Ovary (tissue), 9 donors: Measurements from ENCODE around the gene HELQ. TPM values are rescaled to one million over a fixed set of nuclear protein-coding genes. Genes with fewer than 3 reads are reported as not detected.

Experiments used
- DNase-seq, 5 donors: peaks; one replicate each; pipeline ENCODE4 v3.0.0-alpha.2; 2019 to 2020
- H3K27ac ChIP-seq, 2 donors: fragments of 200-600 bp; one replicate each; pipeline versions ENCODE4 v1.5.1 to v1.8.0; 2019 to 2022
- H3K27me3 ChIP-seq: fragments of 200-600 bp; one replicate; pipeline ENCODE4 v1.8.0; 2022
- H3K36me3 ChIP-seq: fragments of 200-600 bp; sonication (generic); one replicate; pipeline ENCODE4 v1.5.1; 2019
- H3K4me1 ChIP-seq: one replicate; pipeline ENCODE4 v1.8.1; 2013; ENCODE audit warnings: mild to moderate bottlenecking, moderate library complexity; ENCODE audit not compliant: insufficient read depth
- H3K4me3 ChIP-seq: fragments of 200-600 bp; sonication (generic); one replicate; pipeline ENCODE4 v1.5.1; 2017
- H3K9me3 ChIP-seq, 2 donors: fragments of 200-600 bp in 1 of 2; sonication (generic) in 1 of 2; one replicate each; pipeline versions ENCODE4 v1.5.1 to v1.8.1; 2013 to 2019; ENCODE audit warnings: mild to moderate bottlenecking in 1 of 2, moderate library complexity in 1 of 2
- EP300 ChIP-seq: sonication (generic); formaldehyde crosslinking; IDR thresholded peaks from one replicate; pipeline ENCODE4 v1.6.1; 2017; ENCODE audit warnings: antibody characterized with exemption
- POLR2A ChIP-seq: fragments of 450-650 bp; IDR thresholded peaks from one replicate; pipeline ENCODE4 v1.6.1; 2017; ENCODE audit warnings: antibody characterized with exemption, mild to moderate bottlenecking, moderate library complexity
- WGBS, 3 donors: extraction: QIAGEN DNeasy Blood & Tissue Kit in 1 of 3; methylation state at CpG; one replicate each; pipeline versions ENCODE4 v1.1.5 to v1.1.7; 2013 to 2017; 5-methylcytosine and 5-hydroxymethylcytosine counted together
- intact Hi-C, 4 donors: fragments of 100-400 bp; cut with DNase I; formaldehyde crosslinking; loops; one replicate each; pipeline versions ENCODE4 v1.11.0 to v1.15.1; 2022 to 2023
- polyA plus RNA-seq, 2 donors: library from polyadenylated mRNA; stranded (reverse); fragments of 200-250 nt in 1 of 2; fragments of 350-450 nt in 1 of 2; fragmentation: Illumina TruSeq in 1 of 2; extraction: RNeasy Lipid Tissue Mini Kit (QIAGEN cat#74804) in 1 of 2; gene quantifications; one replicate each; pipeline ENCODE4 v1.2.3, GENCODE V29; 2013 to 2014
- total RNA-seq, 7 donors: library from RNA; depleted of rRNA in 2 of 7; stranded (reverse); fragments of >200 nt in 2 of 7; fragmentation: NEBNext Ultra II Directional in 3 of 7; extraction: Animal tissue kit (Norgen Biotek cat#: 25700) in 3 of 7; gene quantifications; one replicate each; pipeline versions ENCODE4 v1.1.0 to v1.2.4, GENCODE V29; 2016 to 2023
- TF ChIP-seq, protein P1 (sequence below), 3 donors: fragments of 450-650 bp in 2 of 3; fragments of 200-600 bp in 1 of 3; IDR thresholded peaks; one replicate each; pipeline versions ENCODE4 v1.5.1 to v1.8.0; 2016 to 2022; ENCODE audit warnings: antibody characterized with exemption in 3 of 3, mild to moderate bottlenecking in 1 of 3
- donor health status: DM: no; HTN: no; CAD: no; lungs with moderate emphysema.
- donor health status: DM: no; HTN: no; CAD: no.
- donor health status: Bipolar disorder and iron deficiency.
- donor health status: DM: yes; HTN: yes; CAD: no.
- donor health status: DM: no; HTN: no; CAD: no.
- donor health status: DM: yes; HTN: yes; CAD: no.

HELQ gene
- total and polyA plus RNA-seq, 9 donors = 15.5 to 30.8 (median 21.8) TPM

DNA sequence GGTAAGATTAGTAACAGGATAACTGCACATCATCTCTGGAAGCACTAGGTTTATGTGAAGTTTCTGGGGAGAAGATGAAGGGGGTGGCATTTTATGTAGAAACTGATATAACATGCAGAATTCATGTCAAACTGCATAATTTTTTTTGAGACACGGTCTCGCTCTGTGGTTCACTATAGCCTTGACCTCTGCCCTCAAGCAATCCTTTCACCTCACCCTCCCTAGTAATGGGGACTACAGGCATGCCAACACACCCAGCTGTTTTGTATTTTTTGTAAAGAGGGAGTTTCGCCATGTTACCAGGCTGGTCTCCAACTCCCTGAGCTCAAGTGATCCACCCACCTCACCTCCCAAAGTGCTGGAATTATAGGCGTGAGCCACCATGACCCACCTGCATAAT is 17.8 kb upstream of the HELQ start:
- H3K36me3 ChIP-seq = no peaks in the 10 kb centered on the region
- no peaks in the 10 kb centered on the region for H3K27me3 ChIP-seq
- WGBS, 3 donors = 46 to 63% (median 57%) methylated on average over 4 of the region's 4 CpGs
- intact Hi-C loops = no loop called here
- H3K4me1 ChIP-seq = no peaks in the 10 kb centered on the region
- no peak for DNase-seq
- no peak overlapping the region for H3K27ac ChIP-seq
- H3K4me3 ChIP-seq = no peak overlapping the region
- TF ChIP-seq, protein P1, sequence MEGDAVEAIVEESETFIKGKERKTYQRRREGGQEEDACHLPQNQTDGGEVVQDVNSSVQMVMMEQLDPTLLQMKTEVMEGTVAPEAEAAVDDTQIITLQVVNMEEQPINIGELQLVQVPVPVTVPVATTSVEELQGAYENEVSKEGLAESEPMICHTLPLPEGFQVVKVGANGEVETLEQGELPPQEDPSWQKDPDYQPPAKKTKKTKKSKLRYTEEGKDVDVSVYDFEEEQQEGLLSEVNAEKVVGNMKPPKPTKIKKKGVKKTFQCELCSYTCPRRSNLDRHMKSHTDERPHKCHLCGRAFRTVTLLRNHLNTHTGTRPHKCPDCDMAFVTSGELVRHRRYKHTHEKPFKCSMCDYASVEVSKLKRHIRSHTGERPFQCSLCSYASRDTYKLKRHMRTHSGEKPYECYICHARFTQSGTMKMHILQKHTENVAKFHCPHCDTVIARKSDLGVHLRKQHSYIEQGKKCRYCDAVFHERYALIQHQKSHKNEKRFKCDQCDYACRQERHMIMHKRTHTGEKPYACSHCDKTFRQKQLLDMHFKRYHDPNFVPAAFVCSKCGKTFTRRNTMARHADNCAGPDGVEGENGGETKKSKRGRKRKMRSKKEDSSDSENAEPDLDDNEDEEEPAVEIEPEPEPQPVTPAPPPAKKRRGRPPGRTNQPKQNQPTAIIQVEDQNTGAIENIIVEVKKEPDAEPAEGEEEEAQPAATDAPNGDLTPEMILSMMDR (IDR thresholded peaks at IDR 0.05) = no peak
- TF ChIP-seq EP300 (no peak), POLR2A (no peak)
- H3K9me3 ChIP-seq = no peaks in the 10 kb centered on the region

DNA sequence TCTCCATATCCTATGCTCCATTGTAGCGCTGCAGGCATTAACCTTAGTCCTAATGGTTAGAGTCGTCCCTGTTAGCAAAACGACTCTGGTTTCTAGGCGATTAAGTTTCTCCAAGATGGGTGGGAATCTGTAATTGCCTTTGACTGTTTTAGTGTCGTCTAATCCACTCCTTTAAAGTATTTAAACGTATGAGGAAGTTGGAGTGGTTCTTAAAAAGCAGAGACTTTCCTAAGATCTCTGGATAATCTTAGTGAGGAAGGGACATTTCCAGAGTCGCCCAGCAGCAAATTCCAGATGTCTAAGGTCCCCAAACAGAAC is 520 bp upstream of the HELQ start:
- H3K27me3 ChIP-seq = no peaks in the 10 kb centered on the region
- no peaks in the 10 kb centered on the region for H3K9me3 ChIP-seq
- 0 to 2% (median 0%) methylated on average over 7 of the region's 7 CpGs for WGBS, 3 donors
- TF ChIP-seq, protein P1 (IDR thresholded peaks at IDR 0.05) = no peak
- TF ChIP-seq POLR2A (no peak), EP300 (no peak)
- intact Hi-C loops = loop anchor here in 2 of 4 donors (10.0 kb wide), 3 partner anchors 121 to 421 kb away; partner anchors contain the start of genes COPS4 (in 1 of the 2), COQ2 (in 1 of the 2) and HPSE (in 1 of the 2)
- no peak for DNase-seq
- peaks cover 7% of the 10 kb centered on the region for H3K4me1 ChIP-seq
- H3K36me3 ChIP-seq = no peaks in the 10 kb centered on the region
- H3K27ac ChIP-seq = peak overlapping the region in 1 of 2 donors; percentile 97
- H3K4me3 ChIP-seq = peak overlapping the region; percentile 84

DNA sequence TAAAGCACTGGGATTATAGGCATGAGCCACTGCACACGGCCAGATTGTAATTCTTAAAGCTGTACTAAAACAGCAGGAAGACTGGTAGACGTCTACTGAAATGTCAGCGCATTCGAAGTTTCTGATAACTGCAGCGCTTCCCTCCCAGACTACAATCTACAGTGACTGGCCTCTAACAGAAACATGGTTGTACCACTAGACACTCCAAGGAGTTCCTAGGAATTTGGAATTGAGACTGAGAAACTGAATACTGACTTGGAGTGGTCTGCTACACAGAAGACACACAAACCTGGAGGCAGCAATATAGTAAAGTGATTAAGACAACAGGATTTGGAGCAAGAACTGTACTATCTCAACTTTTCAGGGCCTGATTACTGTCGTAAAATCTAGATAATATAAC is 937 bp downstream of the HELQ start:
- no peaks in the 10 kb centered on the region for H3K9me3 ChIP-seq
- intact Hi-C loops = loop anchor here in 2 of 4 donors (10.0 kb wide), 3 partner anchors 120 to 420 kb away; partner anchors contain the start of genes COPS4 (in 1 of the 2), COQ2 (in 1 of the 2) and HPSE (in 1 of the 2)
- no peaks in the 10 kb centered on the region for H3K27me3 ChIP-seq
- 1 to 3% (median 1%) methylated on average over 6 of the region's 6 CpGs for WGBS, 3 donors
- H3K27ac ChIP-seq = peak overlapping the region; percentile 96 to 97
- H3K4me3 ChIP-seq = peak overlapping the region; percentile 84
- TF ChIP-seq, protein P1 (IDR thresholded peaks at IDR 0.05) = no peak
- TF ChIP-seq EP300 (no peak), POLR2A (no peak)
- DNase-seq = no peak
- H3K4me1 ChIP-seq = peaks cover 7% of the 10 kb centered on the region
- H3K36me3 ChIP-seq = no peaks in the 10 kb centered on the region

DNA sequence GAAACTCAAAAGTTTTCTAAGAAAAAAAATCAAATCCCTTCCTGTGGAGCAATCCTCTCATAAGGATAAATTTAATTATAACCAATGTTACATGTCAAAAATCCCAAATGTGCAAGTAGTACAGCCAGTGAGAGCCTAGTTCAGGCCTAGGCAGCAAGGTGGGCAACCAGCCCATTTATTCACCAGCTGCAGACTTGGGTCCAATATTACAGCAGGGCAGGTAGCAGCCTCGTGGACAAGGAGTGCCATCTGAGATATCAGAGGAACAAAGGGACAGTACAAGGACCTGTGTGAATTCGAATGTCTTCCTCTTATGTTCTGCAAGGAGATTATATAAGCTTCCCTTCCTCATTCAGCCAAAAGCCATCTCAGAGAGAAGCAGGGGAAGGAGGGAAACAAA is 6.6 kb downstream of the HELQ start:
- H3K36me3 ChIP-seq = no peaks in the 10 kb centered on the region

More for the DNA sequence above, 6.6 kb downstream of the HELQ start:
- H3K4me1 ChIP-seq = peaks cover 5% of the 10 kb centered on the region
- TF ChIP-seq EP300 (no peak), POLR2A (no peak)
- TF ChIP-seq, protein P1 (IDR thresholded peaks at IDR 0.05) = no peak
- no peaks in the 10 kb centered on the region for H3K27me3 ChIP-seq
- H3K27ac ChIP-seq = no peak overlapping the region
- no peaks in the 10 kb centered on the region for H3K9me3 ChIP-seq
- H3K4me3 ChIP-seq = no peak overlapping the region
- intact Hi-C loops = no loop called here
- no peak for DNase-seq
- 53 to 80% (median 77%) methylated on average over 2 of the region's 2 CpGs for WGBS, 3 donors
